ENCODE results near the gene LRP2.

LRP2 gene

DNA sequence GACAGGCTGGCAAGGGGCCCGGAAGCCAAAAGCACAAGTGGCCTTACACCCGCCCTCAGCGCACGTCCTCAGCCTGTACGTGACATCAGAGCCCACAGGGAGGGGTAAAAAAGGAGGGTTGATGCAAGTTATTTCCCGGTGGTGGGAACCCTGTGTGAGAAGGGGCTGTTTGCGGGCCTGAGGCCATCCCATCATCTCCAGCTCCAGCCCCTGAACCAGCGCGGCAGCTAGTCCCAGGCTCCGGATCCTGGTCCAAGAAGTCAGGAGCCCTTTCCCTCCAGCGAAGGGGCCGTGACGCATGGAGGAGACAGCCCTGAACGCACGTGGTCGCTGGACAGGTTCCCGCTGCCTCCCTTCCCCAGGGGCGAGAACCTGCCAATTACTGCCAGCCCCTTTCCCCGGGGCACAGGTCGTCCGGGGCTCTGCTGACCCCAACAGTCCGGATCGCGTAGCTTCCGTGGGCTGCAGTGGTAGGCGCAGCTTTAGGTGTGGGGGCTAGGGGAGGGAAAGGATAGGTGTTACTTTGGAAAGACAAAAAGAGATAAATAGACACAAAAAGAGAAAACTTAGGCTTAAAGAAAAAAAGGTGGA, 1.3 kb upstream of the LRP2 start:
- in situ Hi-C loops (cut with MboI; ENCODE audit: low pct_unique_long_range_greater_than_20kb, low sequenced_read_pairs, unreplicated experiment), result no loop called here

DNA sequence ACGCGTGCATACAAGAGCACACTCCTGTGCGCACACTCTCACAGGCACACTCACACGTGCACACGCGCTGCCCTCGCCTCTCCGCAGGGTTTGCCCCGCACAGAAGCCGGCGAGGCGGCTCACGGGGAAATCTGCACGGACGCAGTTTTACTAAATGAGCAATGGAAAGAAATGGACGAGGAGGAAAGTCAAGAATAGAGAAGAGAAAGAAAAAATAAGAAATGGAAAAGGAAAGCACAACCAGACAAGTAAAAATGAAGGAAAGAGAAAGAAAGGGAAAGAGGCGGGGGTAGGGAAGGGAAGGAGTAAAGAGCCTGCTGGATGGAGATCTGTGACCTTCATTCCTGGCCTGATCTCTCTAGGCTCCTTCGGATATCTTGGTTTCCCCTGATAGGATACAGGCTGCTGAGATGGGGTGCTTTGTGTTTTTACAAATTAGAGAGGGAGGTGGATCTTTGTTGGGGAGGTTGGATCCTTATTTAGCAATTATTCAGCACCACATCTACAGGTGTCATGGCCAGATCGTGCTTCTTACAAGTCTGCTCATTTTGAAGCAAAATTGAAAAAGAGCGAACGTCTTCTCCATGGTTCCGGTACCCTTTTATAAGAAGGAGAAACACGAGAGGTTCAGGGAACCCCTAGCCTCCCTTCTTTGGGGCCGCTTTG, 693 bp upstream of the LRP2 start:
- TF ChIP-seq, protein P1, sequence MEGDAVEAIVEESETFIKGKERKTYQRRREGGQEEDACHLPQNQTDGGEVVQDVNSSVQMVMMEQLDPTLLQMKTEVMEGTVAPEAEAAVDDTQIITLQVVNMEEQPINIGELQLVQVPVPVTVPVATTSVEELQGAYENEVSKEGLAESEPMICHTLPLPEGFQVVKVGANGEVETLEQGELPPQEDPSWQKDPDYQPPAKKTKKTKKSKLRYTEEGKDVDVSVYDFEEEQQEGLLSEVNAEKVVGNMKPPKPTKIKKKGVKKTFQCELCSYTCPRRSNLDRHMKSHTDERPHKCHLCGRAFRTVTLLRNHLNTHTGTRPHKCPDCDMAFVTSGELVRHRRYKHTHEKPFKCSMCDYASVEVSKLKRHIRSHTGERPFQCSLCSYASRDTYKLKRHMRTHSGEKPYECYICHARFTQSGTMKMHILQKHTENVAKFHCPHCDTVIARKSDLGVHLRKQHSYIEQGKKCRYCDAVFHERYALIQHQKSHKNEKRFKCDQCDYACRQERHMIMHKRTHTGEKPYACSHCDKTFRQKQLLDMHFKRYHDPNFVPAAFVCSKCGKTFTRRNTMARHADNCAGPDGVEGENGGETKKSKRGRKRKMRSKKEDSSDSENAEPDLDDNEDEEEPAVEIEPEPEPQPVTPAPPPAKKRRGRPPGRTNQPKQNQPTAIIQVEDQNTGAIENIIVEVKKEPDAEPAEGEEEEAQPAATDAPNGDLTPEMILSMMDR (IDR thresholded peaks at IDR 0.05; ENCODE audit: extremely low read depth, insufficient read depth, missing control alignments), result no peak
- peak; percentile 23 for DNase-seq (ENCODE audit: low spot score)
- in situ Hi-C loops (cut with MboI; ENCODE audit: low pct_unique_long_range_greater_than_20kb, low sequenced_read_pairs, unreplicated experiment), result no loop called here

More for the DNA sequence above, 1.3 kb upstream of the LRP2 start:
- DNase-seq (ENCODE audit: low spot score), result peak; percentile 73
- TF ChIP-seq, protein P1 (IDR thresholded peaks at IDR 0.05; ENCODE audit: extremely low read depth, insufficient read depth, missing control alignments), result no peak

DNA sequence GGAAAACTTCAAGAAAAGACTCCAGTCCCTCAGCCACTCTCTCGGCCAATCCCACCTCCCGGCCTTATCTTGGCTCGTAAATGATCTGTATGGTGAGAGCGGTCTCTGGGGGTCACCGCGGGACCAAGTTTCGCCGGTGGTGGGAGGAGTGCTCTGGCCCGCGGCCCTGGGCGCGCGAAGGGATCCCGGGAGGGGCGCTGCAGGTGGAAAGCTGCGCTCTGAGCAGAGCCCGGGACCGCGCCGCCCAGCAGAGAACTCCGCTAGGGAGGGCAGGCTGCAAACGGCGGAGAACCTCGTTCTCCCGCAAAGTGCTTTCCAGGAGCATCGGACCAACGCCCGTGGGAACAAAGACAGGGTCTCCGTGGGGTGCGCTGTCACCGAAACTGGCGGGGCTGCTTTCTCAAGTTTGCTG, 622 bp downstream of the LRP2 start:
- in situ Hi-C loops (cut with MboI; ENCODE audit: low pct_unique_long_range_greater_than_20kb, low sequenced_read_pairs, unreplicated experiment), result no loop called here
- DNase-seq (ENCODE audit: low spot score), result peak; percentile 34
- TF ChIP-seq, protein P1 (IDR thresholded peaks at IDR 0.05; ENCODE audit: extremely low read depth, insufficient read depth, missing control alignments), result no peak

DNA sequence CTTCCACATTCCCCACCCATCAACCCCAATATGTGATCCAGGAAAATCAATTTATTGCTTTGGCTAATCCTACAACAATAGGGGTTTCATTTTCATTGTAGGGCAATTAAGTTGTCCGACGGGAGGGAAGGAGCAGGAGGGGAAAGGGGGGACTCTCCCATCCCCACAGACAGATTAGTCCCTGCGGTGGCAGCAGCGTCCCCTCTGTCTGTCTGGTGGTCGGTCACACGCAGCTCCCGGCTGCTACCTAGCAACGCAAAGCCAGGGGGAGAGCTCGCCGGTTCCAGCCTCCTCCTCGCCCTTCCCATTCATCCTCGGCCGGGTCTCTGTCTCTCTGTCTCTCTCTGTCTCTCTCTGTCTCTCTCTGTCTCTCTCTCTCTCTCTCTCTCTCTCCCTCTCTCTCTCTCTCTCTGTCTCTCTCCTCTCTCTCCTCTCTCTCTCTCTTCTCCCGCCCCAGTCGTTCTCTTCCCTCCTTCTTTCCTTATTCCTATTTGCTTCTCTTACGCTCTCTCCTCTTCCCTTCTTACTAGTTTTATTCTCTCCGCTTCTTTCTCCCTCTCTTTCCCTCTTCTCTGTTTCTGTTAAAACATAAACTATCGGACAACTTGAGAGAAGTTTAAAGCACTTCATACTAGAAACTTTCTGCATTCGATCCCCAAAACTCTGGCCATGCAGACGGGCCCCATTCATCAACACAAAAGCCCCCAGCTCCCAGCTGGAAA, 1.2 kb downstream of the LRP2 start:
- DNase-seq (ENCODE audit: low spot score), result no peak
- in situ Hi-C loops (cut with MboI; ENCODE audit: low pct_unique_long_range_greater_than_20kb, low sequenced_read_pairs, unreplicated experiment), result no loop called here
- TF ChIP-seq, protein P1 (IDR thresholded peaks at IDR 0.05; ENCODE audit: extremely low read depth, insufficient read depth, missing control alignments), result no peak

DNA sequence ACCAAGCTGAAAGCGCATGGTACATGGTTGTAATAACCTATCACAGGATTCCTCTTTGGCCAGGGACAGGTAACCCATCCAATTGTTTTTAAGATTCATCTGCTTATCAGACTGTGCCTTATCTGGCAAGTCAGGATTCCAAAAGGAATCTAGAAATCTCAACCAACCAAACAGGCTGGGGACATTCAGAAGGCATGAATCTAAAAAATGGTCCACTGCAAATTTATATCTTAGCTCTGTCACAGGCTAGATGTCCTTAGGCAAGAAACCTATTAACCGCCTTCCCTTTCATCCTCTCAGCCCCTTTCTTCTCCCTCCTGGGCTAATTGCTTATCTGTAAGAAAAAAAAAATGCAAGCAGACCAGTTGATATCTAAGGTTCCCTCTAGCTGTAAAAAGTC, 4.3 kb downstream of the LRP2 start:
- in situ Hi-C loops (cut with MboI; ENCODE audit: low pct_unique_long_range_greater_than_20kb, low sequenced_read_pairs, unreplicated experiment), result no loop called here
- no peak for DNase-seq (ENCODE audit: low spot score)
- TF ChIP-seq, protein P1 (IDR thresholded peaks at IDR 0.05; ENCODE audit: extremely low read depth, insufficient read depth, missing control alignments), result no peak

DNA sequence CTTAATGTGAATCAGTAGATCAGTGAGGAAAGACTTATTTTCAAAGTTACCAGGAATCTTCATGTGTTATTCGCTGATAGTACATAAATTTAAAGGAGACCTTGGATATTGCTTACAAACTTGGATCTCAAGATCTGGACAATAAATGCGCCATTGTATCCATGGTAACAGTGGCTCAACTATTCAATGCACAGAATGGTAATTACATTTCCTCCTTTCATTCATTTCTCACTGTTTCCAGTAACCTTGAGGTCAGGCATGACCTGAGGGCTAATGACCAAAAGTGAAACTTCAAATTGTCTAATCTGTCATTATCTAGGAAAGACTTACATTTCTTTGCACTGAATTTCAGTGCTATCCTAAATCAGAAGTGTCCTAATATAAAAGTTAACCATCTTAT, 8.1 kb downstream of the LRP2 start:
- TF ChIP-seq, protein P1 (IDR thresholded peaks at IDR 0.05; ENCODE audit: extremely low read depth, insufficient read depth, missing control alignments), result no peak
- no peak for DNase-seq (ENCODE audit: low spot score)
- in situ Hi-C loops (cut with MboI; ENCODE audit: low pct_unique_long_range_greater_than_20kb, low sequenced_read_pairs, unreplicated experiment), result no loop called here

Data from GM13977 (cell line).